Measurements from ENCODE around the gene CELA2B. TPM values are rescaled to one million over a fixed set of nuclear protein-coding genes. Genes with fewer than 3 reads are reported as not detected.

CELA2B gene
- total RNA-seq, 4 donors from 2014 or later: not detected

DNA sequence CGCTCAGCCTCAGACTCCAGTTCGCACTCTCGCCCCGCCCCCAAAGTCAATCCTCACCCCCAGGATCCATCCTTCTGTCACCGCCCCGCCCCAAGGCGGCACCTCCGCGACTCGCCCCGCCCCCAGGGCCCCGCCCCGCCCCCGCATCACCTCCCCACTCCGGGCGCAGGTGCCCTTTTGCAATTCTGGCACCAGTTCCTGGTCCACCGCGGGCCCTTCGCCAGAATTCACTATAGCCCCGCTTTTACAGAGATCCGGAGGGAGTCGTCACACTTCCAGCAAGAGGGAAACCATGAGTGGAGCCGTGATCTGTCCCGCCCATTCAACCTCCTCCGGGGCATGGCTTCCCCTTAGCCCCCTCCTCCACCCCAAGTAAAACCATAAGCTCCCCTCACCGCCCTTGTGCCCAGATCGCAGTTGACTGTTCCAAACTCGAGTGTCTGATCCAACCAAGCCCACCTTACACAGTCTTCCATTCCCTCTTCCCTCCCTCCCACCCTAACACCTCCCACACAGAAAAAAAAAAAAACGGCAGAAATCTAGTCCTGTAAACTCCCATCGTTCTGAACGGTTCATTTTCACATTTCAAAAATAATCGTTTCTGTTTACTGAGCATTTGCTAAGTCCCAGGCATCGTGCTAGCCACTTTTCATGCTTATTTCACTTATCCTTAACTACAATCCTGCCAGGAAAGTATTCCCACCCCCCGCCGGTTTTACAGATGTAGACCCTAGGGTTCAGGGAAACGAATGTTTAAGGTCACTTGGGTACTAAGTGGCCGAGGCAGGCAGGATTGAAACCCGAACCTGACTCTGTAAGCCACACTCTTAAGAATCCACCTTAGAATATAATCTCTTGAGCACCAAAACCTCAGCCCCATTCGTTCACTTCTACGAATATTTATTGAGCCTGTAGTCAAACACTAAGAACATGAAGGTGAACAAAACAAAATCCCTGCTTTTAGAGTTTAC lies 49.4 kb downstream of the CELA2B start:
- TF ChIP-seq CTCF (IDR thresholded peaks at IDR 0.05; ENCODE audit: low read depth): no peak

DNA sequence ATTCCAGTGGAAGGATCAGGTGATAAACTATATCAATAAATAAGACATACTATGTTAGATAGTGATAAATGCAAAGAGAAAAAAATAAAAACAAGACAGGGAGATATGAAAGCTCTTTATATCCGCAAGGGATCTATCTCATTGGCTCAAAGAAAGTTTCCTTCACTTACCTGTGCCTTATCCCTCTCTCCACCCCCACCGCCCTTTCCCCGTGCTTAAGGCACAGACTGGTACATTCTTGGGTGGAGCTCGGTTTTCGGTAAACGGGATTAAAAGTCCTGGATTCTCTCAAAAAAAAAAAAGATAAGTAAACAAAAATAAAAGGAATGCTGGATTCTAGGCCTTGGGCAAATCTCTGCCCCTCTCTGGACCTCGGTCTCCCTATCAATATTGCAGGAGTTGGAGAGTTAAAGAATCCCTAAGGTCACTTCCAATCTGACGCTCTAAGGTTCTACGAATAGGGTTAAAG lies 50.2 kb downstream of the CELA2B start:
- TF ChIP-seq CTCF (IDR thresholded peaks at IDR 0.05; ENCODE audit: low read depth): no peak

GRCh38 chr1:15526490-15527339 lies 50.8 kb downstream of the CELA2B start, which contains the start of gene DNAJC16:
Gene DNAJC16, plus strand, starts transcription at chr1:15526848. Its CDS starts 2,258 bp downstream, at chr1:15529106.
- no peak for TF ChIP-seq CTCF (IDR thresholded peaks at IDR 0.05; ENCODE audit: low read depth)

- TF ChIP-seq CTCF (IDR thresholded peaks at IDR 0.05; ENCODE audit: low read depth): no peak
These were observed 55.1 kb downstream of the CELA2B start for GRCh38 chr1:15531003-15531402.

DNA sequence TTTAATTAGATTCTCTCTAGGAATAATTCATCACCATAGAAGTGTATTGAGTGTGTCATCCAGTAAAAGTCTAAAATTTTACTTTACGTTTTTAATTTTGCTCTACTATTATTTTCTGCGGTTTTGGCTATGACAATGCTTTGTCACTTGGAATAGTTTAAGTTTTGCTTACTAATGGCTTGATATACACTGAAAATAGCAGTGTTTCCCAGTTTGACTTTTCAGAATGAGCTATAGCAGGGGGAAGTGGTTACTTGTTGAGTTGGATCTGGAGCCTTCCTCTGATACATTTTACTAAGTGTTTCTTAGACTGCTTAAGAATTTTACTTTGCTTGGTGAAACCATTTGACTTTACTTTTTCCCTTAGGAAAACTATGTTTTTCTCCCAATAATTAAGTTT lies 55.8 kb downstream of the CELA2B start:
- no peak for TF ChIP-seq CTCF (IDR thresholded peaks at IDR 0.05; ENCODE audit: low read depth)

GRCh38 chr1:15538771-15539170 lies 62.9 kb downstream of the CELA2B start:
- TF ChIP-seq CTCF (IDR thresholded peaks at IDR 0.05; ENCODE audit: low read depth): no peak

DNA sequence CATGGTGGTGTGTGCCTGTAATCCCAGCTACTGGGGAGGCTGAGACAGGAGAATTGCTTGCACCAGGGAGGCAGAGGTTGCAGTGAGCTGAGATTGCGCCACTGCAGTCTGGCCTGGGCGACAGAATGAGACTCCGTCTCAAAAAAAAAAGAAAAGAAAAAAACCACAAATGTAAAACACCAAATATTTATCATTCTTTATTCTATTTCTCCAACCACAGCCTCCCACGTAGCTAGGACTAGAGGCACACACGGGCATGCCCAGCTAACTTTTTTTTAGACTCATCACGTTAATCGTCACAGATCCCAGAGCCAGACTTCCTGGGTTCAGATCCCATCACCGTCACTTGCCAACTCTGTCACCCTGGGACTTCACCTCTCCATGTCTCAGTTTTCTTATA lies 64.3 kb downstream of the CELA2B start:
- TF ChIP-seq CTCF (IDR thresholded peaks at IDR 0.05; ENCODE audit: low read depth): no peak
